WERI-Rb-1 (cell line): ENCODE results near the gene DIAPH2.

Experiments used
- DNase-seq: peaks from one replicate; pipeline ENCODE4 v3.0.0-alpha.2; 2020
- H3K27ac ChIP-seq: fragments of 250-450 bp; sonication (Bioruptor Pico); 2 replicates; pipeline ENCODE4 v1.5.1; 2020; ENCODE audit warnings: mild to moderate bottlenecking, moderate library complexity
- H3K27me3 ChIP-seq: fragments of 250-450 bp; sonication (Bioruptor Pico); 2 replicates; pipeline ENCODE4 v1.5.1; 2021; ENCODE audit warnings: mild to moderate bottlenecking, low read depth, moderate library complexity; ENCODE audit not compliant: insufficient read depth, severe bottlenecking
- H3K36me3 ChIP-seq: fragments of 250-450 bp; sonication (Bioruptor Pico); 2 replicates; pipeline ENCODE4 v1.5.1; 2020; ENCODE audit warnings: mild to moderate bottlenecking, moderate library complexity
- H3K4me3 ChIP-seq: 2 replicates; pipeline ENCODE4 v1.5.1; 2011; ENCODE audit warnings: low read depth, mild to moderate bottlenecking, control low read depth, low read length
- H3K9me3 ChIP-seq: fragments of 250-450 bp; sonication (Bioruptor Pico); 2 replicates; pipeline ENCODE4 v1.5.1; 2021; ENCODE audit warnings: mild to moderate bottlenecking, moderate library complexity; ENCODE audit not compliant: severe bottlenecking
- TF ChIP-seq, protein P1 (sequence below): IDR thresholded peaks from 2 replicates; pipeline ENCODE4 v1.5.1; 2011; ENCODE audit warnings: low read depth, mild to moderate bottlenecking, control low read depth, inconsistent platforms, low read length

DIAPH2 gene

DNA sequence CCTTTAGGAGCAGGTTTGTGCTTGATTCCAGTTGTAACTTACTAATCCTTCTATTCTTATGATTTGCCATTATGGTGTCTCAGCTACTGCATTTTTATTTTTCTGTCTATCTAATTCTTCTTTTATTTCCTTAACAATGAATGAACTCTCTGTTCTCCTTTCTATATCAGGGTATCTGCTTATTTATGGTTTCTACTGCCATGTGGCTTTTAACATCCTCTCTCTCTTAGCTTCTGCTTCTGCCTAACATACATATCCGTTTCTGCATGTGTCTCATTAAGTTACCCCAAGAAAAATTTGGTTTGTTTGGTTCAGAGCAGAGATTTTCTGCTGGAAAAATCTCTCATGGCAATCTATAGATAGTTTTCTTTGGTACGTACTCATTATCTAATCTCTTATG is 813.5 kb downstream of the DIAPH2 start:
- TF ChIP-seq, protein P1, sequence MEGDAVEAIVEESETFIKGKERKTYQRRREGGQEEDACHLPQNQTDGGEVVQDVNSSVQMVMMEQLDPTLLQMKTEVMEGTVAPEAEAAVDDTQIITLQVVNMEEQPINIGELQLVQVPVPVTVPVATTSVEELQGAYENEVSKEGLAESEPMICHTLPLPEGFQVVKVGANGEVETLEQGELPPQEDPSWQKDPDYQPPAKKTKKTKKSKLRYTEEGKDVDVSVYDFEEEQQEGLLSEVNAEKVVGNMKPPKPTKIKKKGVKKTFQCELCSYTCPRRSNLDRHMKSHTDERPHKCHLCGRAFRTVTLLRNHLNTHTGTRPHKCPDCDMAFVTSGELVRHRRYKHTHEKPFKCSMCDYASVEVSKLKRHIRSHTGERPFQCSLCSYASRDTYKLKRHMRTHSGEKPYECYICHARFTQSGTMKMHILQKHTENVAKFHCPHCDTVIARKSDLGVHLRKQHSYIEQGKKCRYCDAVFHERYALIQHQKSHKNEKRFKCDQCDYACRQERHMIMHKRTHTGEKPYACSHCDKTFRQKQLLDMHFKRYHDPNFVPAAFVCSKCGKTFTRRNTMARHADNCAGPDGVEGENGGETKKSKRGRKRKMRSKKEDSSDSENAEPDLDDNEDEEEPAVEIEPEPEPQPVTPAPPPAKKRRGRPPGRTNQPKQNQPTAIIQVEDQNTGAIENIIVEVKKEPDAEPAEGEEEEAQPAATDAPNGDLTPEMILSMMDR, result no peak
- Histone ChIP-seq H3K27me3 (no peaks in the 10 kb centered on the region), H3K27ac (no peak overlapping the region), H3K9me3 (no peaks in the 10 kb centered on the region), H3K36me3 (no peaks in the 10 kb centered on the region), H3K4me3 (no peak overlapping the region)
- DNase-seq, result no peak

DNA sequence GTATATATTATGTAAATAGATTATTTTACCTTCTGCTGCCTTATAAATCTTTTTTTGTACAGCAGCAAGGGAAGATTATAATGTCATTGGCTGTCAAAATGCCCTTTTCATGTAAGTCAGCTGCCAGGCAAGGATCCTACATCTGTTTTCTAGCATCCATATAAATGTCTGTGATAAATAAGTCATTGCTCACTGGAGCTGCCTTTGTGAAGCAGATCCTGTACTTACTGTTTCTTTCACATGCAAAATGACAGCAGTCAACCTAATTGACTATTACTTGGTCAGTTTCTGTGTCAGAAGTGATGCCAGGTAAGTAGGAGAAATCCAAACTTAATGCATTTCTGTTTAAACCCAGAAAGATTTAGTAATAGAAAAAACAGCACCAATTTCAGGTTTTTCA is 819.8 kb downstream of the DIAPH2 start:
- no peak overlapping the region for H3K27ac ChIP-seq
- TF ChIP-seq, protein P1, result no peak
- no peak for DNase-seq

DNA sequence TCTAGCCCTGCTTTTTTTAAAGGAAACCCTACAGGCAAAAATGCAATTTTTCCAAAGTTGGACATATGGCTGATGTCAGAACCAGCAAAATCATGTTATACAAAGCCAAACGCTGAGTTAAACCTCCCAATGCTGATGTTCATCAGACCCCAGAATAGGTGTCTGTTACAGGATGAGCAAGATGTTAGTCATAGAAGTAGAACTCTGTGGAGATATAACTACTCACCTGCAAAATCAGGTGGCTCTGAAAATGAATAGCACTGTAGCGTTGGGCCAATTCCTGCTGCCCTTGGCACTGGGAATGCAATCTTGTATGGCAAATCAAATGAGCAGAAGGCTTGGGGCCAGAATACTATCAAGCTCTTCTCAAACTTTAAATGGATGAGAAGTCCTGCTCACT is 833.1 kb downstream of the DIAPH2 start:
- no peaks in the 10 kb centered on the region for H3K27me3 ChIP-seq
- TF ChIP-seq, protein P1, result no peak
- no peak overlapping the region for H3K27ac ChIP-seq
- no peak for DNase-seq
- H3K4me3 ChIP-seq, result no peak overlapping the region
- H3K36me3 ChIP-seq, result peaks cover 12% of the 10 kb centered on the region
- H3K9me3 ChIP-seq, result peaks cover 3% of the 10 kb centered on the region

More for the DNA sequence above, 819.8 kb downstream of the DIAPH2 start:
- Histone ChIP-seq H3K27me3 (no peaks in the 10 kb centered on the region), H3K36me3 (no peaks in the 10 kb centered on the region), H3K9me3 (no peaks in the 10 kb centered on the region), H3K4me3 (no peak overlapping the region)

DNA sequence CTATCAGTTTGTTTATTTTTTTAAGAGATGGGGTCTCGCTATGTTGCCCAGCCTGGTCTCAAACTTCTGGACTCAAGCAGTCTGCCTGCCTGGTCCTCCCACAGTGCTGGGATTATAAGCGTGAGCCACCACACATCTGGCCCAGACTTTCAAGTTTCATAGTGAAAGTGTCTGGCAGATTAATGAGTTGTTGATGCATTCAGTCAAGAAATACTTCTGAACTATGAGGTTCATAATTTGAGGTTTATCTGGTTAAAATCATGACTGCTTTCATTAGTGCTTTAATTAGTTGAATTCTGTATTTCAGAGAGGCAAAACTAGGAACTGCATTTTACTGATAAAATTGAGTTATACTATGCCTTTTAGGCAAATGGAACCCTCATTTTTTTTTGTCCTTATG is 837.7 kb downstream of the DIAPH2 start:
- TF ChIP-seq, protein P1, result no peak
- H3K9me3 ChIP-seq, result no peaks in the 10 kb centered on the region
- no peaks in the 10 kb centered on the region for H3K27me3 ChIP-seq
- no peak overlapping the region for H3K4me3 ChIP-seq
- H3K27ac ChIP-seq, result no peak overlapping the region
- peaks cover 24% of the 10 kb centered on the region for H3K36me3 ChIP-seq
- no peak for DNase-seq

DNA sequence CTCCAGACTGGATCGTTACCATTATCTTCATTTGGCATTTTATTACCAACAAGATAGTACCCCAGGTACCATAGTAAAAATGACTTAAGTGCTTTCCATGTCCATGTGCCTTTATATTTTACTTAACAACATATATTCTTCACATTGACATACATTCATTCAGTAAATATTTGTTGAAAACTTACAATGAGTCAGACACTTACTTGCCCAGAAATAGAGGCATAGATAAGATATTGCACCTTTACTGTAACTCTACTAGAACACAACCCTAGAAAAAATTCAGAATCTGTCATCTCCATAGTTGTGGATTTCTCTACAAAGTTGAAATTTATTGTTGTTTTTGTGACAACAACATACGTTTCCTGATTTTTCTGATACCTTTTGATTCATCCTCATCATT is 839.7 kb downstream of the DIAPH2 start:
- Histone ChIP-seq H3K4me3 (no peak overlapping the region), H3K27ac (no peak overlapping the region), H3K9me3 (no peaks in the 10 kb centered on the region), H3K27me3 (no peaks in the 10 kb centered on the region), H3K36me3 (peaks cover 32% of the 10 kb centered on the region)
- DNase-seq, result no peak
- TF ChIP-seq, protein P1, result no peak

DNA sequence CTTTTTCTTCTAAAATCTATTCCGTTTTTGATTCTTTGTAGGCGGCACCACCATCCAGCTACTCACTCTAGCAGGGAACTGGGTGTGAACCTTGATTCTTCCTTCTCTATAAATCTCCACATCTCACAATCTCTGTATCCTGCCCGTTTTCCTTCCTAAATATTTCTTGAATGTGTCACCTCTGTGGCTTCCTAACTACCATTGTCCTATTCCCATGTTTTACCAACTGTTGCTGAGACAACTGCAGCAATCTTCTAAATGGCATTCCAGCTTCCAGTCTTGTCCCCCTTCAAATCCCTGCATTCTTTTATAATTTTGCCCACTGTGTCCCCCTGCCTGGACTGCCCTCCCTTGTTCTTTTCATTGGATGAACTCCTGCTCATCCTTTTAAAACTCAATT is 840.4 kb downstream of the DIAPH2 start:
- H3K9me3 ChIP-seq, result no peaks in the 10 kb centered on the region
- H3K36me3 ChIP-seq, result peaks cover 38% of the 10 kb centered on the region
- H3K27me3 ChIP-seq, result no peaks in the 10 kb centered on the region
- H3K4me3 ChIP-seq, result no peak overlapping the region
- DNase-seq, result no peak
- H3K27ac ChIP-seq, result no peak overlapping the region
- TF ChIP-seq, protein P1, result no peak
